HepG2 (cell line): ENCODE results near the gene NRBP1. TPM values are rescaled to one million over a fixed set of nuclear protein-coding genes. Genes with fewer than 3 reads are reported as not detected.

ENCODE experiments used
- AGO2 ChIP-seq: fragments of 200-400 bp; formaldehyde crosslinking; optimal IDR thresholded peaks from 2 replicates; pipeline ENCODE3; 2017; ENCODE audit warnings: mild to moderate bottlenecking, low read depth, low read length, moderate library complexity
- ARID2 ChIP-seq: sonication (generic); formaldehyde crosslinking; IDR thresholded peaks from 2 replicates; pipeline ENCODE4 v1.8.1; 2022; ENCODE audit warnings: mild to moderate bottlenecking, missing genetic modification reagents, borderline replicate concordance
- CBX2 ChIP-seq, 2 experiments: fragments of 200-600 bp in 1 of 2; sonication (generic); formaldehyde crosslinking in 1 of 2; IDR thresholded peaks; 2 replicates each; pipeline versions ENCODE4 v1.7.0 to v1.8.1; 2018 to 2022; ENCODE audit warnings: low read depth in 2 of 2, low read length in 1 of 2, mild to moderate bottlenecking in 1 of 2, missing genetic modification reagents in 1 of 2
- CHCHD3 ChIP-seq: sonication (generic); formaldehyde crosslinking; IDR thresholded peaks from 2 replicates; pipeline ENCODE4 v1.8.0; 2022; ENCODE audit warnings: mild to moderate bottlenecking, missing genetic modification reagents, moderate library complexity
- CHD4 ChIP-seq: fragments of 200-600 bp; sonication (generic); IDR thresholded peaks from 2 replicates; pipeline ENCODE4 v1.7.0; 2017; ENCODE audit warnings: mild to moderate bottlenecking, low read length, borderline replicate concordance
- HNRNPLL ChIP-seq: fragments of 200-400 bp; formaldehyde crosslinking; IDR thresholded peaks from 2 replicates; pipeline ENCODE4 v1.6.1; 2017; ENCODE audit warnings: mild to moderate bottlenecking, low read depth, low read length; ENCODE audit not compliant: poor library complexity, severe bottlenecking
- JDP2 ChIP-seq: sonication (generic); formaldehyde crosslinking; IDR thresholded peaks from 2 replicates; pipeline ENCODE4 v1.8.1; 2022; ENCODE audit warnings: missing genetic modification reagents, borderline replicate concordance
- JUND ChIP-seq: sonication (generic); formaldehyde crosslinking; IDR thresholded peaks from 2 replicates; pipeline ENCODE4 v1.8.0; 2022; ENCODE audit warnings: mild to moderate bottlenecking, missing genetic modification reagents
- KDM2A ChIP-seq: sonication (generic); formaldehyde crosslinking; IDR thresholded peaks from 2 replicates; pipeline ENCODE4 v1.4.0; 2020; ENCODE audit warnings: low read depth, missing genetic modification reagents, borderline replicate concordance
- LBX2 ChIP-seq: sonication (generic); formaldehyde crosslinking; IDR thresholded peaks from 2 replicates; pipeline ENCODE4 v1.5.0; 2020; ENCODE audit warnings: missing genetic modification reagents, mild to moderate bottlenecking, borderline replicate concordance
- MAFK ChIP-seq, 2 experiments: IDR thresholded peaks in 1 of 2; conservative IDR thresholded peaks in 1 of 2; 2 replicates each; pipeline ENCODE4 v1.6.1; 2011; ENCODE audit warnings: improper control_type of control experiment in 2 of 2, low read length in 2 of 2
- MLLT10 ChIP-seq: sonication (generic); formaldehyde crosslinking; IDR thresholded peaks from 2 replicates; pipeline ENCODE4 v1.4.0; 2020; ENCODE audit warnings: missing genetic modification reagents
- NBN ChIP-seq: fragments of 450-650 bp; conservative IDR thresholded peaks from 2 replicates; pipeline ENCODE4 v1.6.1; 2017
- SALL1 ChIP-seq: sonication (generic); formaldehyde crosslinking; IDR thresholded peaks from 2 replicates; pipeline ENCODE4 v1.8.0; 2022; ENCODE audit warnings: mild to moderate bottlenecking, missing genetic modification reagents
- TBX3 ChIP-seq: fragments of 450-650 bp; IDR thresholded peaks from 2 replicates; pipeline ENCODE4 v1.6.1; 2017; ENCODE audit warnings: antibody characterized with exemption, mild to moderate bottlenecking, inconsistent platforms, borderline replicate concordance
- WIZ ChIP-seq: sonication (generic); formaldehyde crosslinking; IDR thresholded peaks from 2 replicates; pipeline ENCODE4 v1.5.1; 2020; ENCODE audit warnings: mild to moderate bottlenecking, missing genetic modification reagents
- ZBTB26 ChIP-seq: IDR thresholded peaks from 2 replicates; pipeline ENCODE4 v1.6.1; 2016; ENCODE audit warnings: missing compliant biosample characterization, missing genetic modification reagents, borderline replicate concordance
- ZNF274 ChIP-seq: sonication (generic); formaldehyde crosslinking; IDR thresholded peaks from 2 replicates; pipeline ENCODE4 v1.5.1; 2020; ENCODE audit warnings: mild to moderate bottlenecking, missing genetic modification reagents
- ZNF337 ChIP-seq: sonication (generic); formaldehyde crosslinking; IDR thresholded peaks from 2 replicates; pipeline ENCODE4 v1.5.1; 2020; ENCODE audit warnings: missing genetic modification reagents, low read depth, mild to moderate bottlenecking, borderline replicate concordance
- ZNF432 ChIP-seq: sonication (generic); formaldehyde crosslinking; IDR thresholded peaks from 2 replicates; pipeline ENCODE4 v1.5.0; 2020; ENCODE audit warnings: missing genetic modification reagents, mild to moderate bottlenecking, borderline replicate concordance
- ZNF546 ChIP-seq: sonication (generic); formaldehyde crosslinking; conservative IDR thresholded peaks from 2 replicates; pipeline ENCODE4 v1.8.1; 2023; ENCODE audit warnings: mild to moderate bottlenecking, missing genetic modification reagents
- ZNF850 ChIP-seq: sonication (generic); formaldehyde crosslinking; conservative IDR thresholded peaks from 2 replicates; pipeline ENCODE4 v1.9.0; 2021; ENCODE audit warnings: mild to moderate bottlenecking, missing genetic modification reagents
- polyA plus RNA-seq, 8 experiments: library from polyadenylated mRNA; depleted of rRNA in 3 of 8; stranded (reverse) in 7 of 8; unstranded in 1 of 8; fragments of >200 nt; fragmentation: Illumina TruSeq in 4 of 8; extraction: Trizol in 4 of 8; gene quantifications; 2 replicates each; pipeline versions ENCODE4 v1.2.1 to v1.2.3, GENCODE V29; 2011 to 2016; ENCODE audit warnings: low read depth in 4 of 8, missing spikeins in 1 of 8, mixed read lengths in 1 of 8; ENCODE audit not compliant: insufficient read depth in 1 of 8
- total RNA-seq, 5 experiments: library from RNA; depleted of rRNA; stranded (reverse); fragments of >200 nt; fragmentation: Illumina TruSeq; extraction: Trizol; gene quantifications; 2 replicates each; pipeline ENCODE4 v1.2.3, GENCODE V29; 2016; ENCODE audit warnings: low read depth in 1 of 5
- TF ChIP-seq, protein P1 (sequence below): sonication (generic); formaldehyde crosslinking; IDR thresholded peaks from 2 replicates; pipeline ENCODE4 v1.4.0; 2020; ENCODE audit warnings: mild to moderate bottlenecking, missing genetic modification reagents
- TF ChIP-seq, protein P2 (sequence below): sonication (generic); formaldehyde crosslinking; IDR thresholded peaks from 2 replicates; pipeline ENCODE4 v1.5.0; 2020; ENCODE audit warnings: missing genetic modification reagents

Gene NRBP1
- total and polyA plus RNA-seq, 2 of the 13 experiments (the other 11 are each of a cell fraction or from before 2014, with no cell fraction given) = 165 to 240 TPM

- peak; percentile 79; the same call in 1 of the 2 replicates for TF ChIP-seq ZNF337 (CRISPR knock-in tag)
- TF ChIP-seq JDP2 = peak; percentile 31; the same call in 1 of the 2 replicates
- no peak for TF ChIP-seq MAFK (conservative IDR thresholded peaks at IDR 0.05 in 1 of 2, IDR thresholded peaks at IDR 0.05 in 1 of 2; ENCODE audit: low read length in 2 of 2)
- TF ChIP-seq ARID2 (CRISPR knock-in tag) = peak; percentile 73; the same call in 1 of the 2 replicates
- TF ChIP-seq SALL1 (CRISPR knock-in tag) = peak; percentile 92
- TF ChIP-seq ZBTB26 (CRISPR knock-in tag) = peak; percentile 74; the same call in 1 of the 2 replicates
- TF ChIP-seq, protein P1, sequence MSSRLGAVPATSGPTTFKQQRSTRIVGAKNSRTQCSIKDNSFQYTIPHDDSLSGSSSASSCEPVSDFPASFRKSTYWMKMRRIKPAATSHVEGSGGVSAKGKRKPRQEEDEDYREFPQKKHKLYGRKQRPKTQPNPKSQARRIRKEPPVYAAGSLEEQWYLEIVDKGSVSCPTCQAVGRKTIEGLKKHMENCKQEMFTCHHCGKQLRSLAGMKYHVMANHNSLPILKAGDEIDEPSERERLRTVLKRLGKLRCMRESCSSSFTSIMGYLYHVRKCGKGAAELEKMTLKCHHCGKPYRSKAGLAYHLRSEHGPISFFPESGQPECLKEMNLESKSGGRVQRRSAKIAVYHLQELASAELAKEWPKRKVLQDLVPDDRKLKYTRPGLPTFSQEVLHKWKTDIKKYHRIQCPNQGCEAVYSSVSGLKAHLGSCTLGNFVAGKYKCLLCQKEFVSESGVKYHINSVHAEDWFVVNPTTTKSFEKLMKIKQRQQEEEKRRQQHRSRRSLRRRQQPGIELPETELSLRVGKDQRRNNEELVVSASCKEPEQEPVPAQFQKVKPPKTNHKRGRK = peak; percentile 6; the same call in 1 of the 2 replicates
- no peak for TF ChIP-seq CHD4
- peak; percentile 85 for TF ChIP-seq ZNF274 (CRISPR knock-in tag)
- TF ChIP-seq WIZ = no peak; the same call in none of the 2 replicates
- TF ChIP-seq HNRNPLL = peak; percentile 90
- TF ChIP-seq LBX2 (CRISPR knock-in tag) = peak; percentile 84; the same call in 1 of the 2 replicates
- TF ChIP-seq JUND (CRISPR knock-in tag) = peak; percentile 63
- TF ChIP-seq NBN = no peak
- TF ChIP-seq, protein P2, sequence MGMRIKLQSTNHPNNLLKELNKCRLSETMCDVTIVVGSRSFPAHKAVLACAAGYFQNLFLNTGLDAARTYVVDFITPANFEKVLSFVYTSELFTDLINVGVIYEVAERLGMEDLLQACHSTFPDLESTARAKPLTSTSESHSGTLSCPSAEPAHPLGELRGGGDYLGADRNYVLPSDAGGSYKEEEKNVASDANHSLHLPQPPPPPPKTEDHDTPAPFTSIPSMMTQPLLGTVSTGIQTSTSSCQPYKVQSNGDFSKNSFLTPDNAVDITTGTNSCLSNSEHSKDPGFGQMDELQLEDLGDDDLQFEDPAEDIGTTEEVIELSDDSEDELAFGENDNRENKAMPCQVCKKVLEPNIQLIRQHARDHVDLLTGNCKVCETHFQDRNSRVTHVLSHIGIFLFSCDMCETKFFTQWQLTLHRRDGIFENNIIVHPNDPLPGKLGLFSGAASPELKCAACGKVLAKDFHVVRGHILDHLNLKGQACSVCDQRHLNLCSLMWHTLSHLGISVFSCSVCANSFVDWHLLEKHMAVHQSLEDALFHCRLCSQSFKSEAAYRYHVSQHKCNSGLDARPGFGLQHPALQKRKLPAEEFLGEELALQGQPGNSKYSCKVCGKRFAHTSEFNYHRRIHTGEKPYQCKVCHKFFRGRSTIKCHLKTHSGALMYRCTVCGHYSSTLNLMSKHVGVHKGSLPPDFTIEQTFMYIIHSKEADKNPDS (CRISPR knock-in tag) = no peak
- no peak for TF ChIP-seq CBX2 (IDR thresholded peaks at IDR 0.05; ENCODE audit: low read depth, low read length)
- TF ChIP-seq CBX2 (CRISPR knock-in tag; IDR thresholded peaks at IDR 0.05; ENCODE audit: low read depth) = peak; percentile 85; the same call in 1 of the 2 replicates
- TF ChIP-seq MLLT10 (CRISPR knock-in tag) = no peak
- TF ChIP-seq AGO2 = peak; percentile 91
- peak; percentile 53; the same call in 1 of the 2 replicates for TF ChIP-seq KDM2A (CRISPR knock-in tag)
- TF ChIP-seq TBX3 = peak; percentile 31; the same call in 1 of the 2 replicates
- no peak; the same call in 1 of the 2 replicates for TF ChIP-seq ZNF850 (CRISPR knock-in tag)
- peak; percentile 66; the same call in 1 of the 2 replicates for TF ChIP-seq ZNF546 (CRISPR knock-in tag)
- TF ChIP-seq CHCHD3 = peak; percentile 96
- TF ChIP-seq ZNF432 (CRISPR knock-in tag) = no peak
These were observed 18.9 kb upstream of the NRBP1 start, which contains the start of gene PPM1G (continued) for GRCh38 chr2:27409321-27410073.
